IPS-NIHi7 (cell line): ENCODE results near the gene SC5D.

ENCODE experiments used
- DNase-seq: peaks from one replicate; pipeline ENCODE4 v3.0.0; 2012; ENCODE audit warnings: mixed read lengths; ENCODE audit errors: extremely low spot score

SC5D gene

DNA sequence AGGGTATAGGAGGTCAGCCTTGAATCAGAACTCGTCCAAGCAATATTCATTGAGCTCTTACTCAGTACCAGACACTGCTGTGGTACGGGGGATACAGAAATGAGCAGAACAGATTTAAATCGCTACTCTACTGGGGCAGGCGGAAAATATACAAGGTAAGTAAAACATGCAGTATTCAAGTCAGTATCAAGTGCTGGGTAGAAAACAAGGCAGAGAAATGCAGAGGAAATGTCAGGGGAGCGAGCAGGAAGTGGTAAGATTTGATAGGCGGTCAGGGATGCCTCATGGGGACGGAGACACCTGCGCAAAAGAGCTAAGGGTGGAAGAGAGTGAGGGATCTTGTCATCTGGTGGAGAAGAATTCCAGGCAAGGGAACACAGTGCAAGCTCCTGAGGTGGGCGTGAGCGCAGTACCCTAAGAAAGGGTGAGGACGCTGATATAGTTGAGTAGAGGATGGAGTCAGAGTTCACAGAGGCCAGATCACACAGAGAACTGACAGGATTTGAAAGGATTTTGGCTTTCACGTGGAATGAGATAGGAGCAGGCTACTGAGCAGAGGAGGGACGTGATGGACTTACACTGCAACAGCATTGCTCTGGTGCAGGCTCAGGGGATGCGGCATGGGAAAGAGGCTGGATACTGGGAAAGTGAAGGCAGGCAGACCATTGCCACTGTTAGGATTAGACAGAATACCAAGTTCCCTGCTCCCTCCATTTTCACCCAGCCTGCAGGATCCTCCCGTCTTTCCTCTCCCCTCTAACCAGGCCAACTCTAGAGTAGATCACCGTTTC, 35.8 kb downstream of the SC5D start:
- no peak for DNase-seq

DNA sequence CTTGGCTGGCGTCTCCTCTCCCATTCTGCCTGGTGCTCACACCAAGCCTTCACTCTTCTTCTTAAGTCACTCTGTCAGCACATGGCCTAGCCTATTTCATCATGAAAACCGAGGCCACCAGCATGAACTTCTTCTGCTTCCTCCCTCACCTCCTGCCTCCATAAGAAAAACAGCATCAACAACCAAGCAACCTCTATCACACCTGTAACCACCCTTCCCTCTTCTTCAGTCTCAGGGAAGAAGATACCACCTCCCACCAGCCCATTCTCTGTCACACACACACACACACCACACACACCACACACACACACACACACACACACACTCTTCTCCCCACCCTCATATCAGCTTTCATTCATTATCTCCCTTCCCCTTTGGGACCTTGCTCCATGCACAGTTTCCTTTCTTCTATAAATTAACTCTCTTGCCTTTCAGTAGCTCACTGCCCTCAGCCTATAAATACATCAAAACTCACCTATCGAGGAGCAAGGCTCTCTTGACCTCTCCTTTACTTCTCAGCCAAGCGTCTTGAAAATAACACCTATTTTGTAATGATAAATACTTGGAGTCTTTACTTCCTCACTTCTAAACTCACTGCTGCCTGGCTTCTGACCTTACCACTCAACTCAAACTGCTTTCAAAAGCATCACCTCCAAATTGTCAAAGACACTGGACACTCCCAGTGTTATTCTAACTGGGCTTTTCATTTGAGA, 36.6 kb downstream of the SC5D start:
- no peak for DNase-seq

DNA sequence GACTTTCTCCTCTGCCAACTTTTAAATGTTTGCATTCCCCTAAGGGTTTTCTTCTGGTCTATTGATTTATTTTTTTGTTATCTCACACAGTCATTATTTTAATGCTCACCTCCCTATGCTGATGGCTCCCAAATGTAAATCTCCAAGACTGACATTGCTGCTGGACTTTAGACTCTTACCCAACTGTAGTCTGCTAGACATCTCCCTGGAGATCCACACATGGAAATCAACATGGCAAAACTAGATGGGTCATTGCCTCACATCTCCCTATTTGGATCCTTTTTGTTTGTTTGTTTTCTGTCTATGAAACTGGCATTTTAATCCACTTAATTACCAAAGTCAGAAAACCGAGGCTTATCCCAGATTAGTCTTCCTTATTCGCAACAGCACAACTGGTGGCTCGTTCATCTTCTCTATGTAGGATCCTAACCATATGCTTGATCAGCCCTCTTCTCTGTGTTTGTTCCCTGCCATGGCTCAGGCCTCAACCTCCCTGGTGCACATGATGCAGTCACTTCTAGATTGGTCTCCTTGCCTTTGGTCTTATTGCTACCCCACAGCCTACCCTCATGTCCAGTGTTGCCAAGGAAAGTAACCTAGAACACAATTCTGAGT, 37.3 kb downstream of the SC5D start:
- no peak for DNase-seq

DNA sequence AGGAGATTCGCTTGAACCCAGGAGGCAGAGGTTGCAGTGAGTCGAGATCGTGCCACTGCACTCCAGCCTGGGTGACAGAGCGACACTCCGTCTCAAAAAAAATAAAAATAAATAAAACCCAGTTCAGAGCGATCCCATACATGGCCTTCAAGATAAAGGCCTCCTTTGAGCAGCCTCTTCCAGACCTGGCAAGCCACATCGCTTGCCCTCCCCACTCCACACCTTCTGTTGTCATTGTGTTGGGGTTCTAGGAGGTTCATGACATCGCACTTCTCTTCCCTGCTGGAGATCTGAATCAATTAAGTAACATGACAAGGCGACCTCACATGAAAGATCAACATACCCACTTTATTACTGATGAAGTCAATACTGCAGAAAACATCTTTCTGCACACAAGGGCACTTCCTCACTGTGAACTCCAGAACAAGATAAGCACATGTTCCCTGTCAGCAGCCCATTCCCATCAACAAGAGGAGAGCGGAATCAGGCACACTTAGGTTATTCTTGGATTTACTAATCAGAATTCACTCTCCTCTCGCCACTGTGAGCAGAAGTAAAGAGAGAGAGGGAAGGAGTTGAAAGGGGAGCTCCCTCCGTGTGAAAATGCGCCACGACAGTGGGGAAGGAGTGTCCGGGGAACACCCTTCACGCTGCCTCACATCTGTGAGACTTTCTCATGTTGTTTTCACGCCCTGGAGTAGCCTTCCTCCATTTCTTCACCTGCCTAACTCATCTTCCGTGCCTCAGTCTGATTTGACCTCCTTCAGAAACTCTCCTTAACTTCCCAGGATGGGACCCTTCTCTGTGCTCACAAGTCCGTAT, 38.3 kb downstream of the SC5D start:
- no peak for DNase-seq

DNA sequence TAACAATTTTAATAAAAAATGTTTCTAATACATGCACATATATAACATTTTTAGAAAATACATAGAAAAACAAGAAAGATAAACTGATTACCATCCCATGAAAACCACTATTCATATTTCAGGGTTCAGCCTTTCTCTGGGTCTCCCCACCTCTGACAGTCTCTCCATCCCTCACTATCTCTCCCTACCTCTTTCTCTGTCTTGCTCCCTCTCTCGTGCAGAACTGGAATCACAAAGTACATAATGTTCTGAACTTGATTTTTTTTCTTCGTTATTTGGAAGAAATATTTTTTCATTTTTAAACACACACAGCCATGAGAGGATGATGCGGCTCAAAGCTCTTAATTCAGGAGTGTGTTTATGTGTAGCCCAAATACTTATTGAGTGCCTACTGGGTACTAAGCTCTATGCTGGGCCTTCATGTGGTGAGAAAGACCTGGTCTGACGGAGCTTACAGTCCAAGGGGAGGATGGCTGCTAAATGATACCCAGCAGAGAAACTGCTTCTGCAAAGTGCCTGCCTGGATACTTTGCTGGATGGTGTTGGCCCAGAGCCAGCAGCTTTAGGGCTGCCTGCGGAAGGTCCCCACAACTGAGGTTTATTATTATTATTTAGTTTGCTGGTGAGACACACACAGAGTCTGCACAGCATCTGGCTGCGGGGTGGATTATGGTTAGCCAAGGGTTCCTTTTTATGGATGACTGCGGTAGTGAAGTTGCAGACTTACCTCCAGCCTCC, 42.6 kb downstream of the SC5D start:
- no peak for DNase-seq

DNA sequence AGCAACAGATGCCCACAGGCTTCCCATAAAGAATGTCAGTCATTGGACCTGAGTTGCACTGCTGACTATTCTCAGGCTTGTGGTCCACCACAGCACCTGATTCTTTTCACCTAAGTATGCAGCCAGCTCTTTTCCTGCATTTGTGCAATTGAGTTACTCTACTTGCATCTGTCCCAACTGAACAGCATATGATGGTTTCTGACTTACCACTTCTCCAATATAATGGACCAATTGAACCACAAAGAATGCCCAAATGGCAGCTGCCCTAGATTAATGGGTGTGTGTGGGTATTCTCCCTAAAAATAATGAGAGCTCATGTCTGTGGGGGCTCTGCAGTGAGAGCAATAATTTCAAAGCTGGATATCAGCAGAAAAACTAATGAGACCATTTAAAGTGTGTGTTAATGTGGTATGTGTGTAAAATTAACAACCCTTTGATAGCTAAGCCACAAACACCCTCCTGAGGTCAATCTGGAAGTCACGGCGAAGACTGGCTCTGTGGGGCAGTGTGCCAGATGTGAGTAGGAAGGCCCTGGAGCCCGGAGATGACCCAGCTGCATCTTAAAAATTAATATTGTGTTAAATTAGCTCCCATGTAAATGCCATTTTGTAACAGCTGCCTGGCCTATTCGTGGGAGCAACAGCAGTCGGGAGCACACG, 43.8 kb downstream of the SC5D start:
- no peak for DNase-seq

DNA sequence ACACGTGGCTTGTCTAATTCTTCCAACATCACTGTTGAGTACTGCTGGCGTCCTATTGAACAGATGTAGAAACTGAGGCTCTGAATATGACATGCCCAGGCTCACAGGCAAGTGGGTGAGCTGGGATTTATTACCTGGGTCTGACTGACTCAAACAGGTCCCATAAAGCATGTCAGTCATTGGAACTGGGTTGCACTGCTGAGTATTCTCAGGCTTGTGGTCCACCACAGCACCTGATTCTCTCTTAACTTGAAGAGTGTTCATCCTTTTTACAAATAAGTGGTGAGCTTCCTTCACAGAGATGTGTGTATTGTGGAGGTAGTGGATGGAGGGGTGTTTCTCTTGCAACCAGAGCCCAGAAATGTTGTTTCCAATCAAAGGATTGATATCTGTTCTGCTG, 44.5 kb downstream of the SC5D start:
- no peak for DNase-seq

DNA sequence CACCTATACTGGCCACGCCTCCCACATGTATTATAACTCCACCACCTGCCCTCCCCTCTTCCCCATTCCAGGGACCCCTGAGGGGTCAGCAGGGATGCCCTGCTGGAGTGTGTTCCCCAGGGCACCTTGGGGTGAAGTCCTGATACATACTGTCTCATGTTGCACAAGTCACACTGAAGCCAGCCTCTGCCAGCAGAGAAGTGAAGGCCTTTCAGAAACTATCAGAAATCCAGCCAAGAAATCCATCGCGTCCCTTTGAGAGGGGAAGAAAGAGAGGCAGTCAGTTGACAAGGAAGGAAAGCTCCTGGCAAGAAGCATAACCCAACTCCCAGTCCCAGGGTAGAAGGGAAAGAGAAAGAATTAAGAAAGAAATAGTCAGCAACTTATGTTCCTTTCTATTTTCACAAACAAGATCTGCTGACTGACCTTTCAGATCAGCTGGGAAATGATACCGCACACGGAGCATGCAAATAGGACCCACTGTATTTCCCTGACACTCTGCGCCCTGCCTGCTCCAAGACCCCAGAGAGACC, 45.2 kb downstream of the SC5D start:
- no peak for DNase-seq

DNA sequence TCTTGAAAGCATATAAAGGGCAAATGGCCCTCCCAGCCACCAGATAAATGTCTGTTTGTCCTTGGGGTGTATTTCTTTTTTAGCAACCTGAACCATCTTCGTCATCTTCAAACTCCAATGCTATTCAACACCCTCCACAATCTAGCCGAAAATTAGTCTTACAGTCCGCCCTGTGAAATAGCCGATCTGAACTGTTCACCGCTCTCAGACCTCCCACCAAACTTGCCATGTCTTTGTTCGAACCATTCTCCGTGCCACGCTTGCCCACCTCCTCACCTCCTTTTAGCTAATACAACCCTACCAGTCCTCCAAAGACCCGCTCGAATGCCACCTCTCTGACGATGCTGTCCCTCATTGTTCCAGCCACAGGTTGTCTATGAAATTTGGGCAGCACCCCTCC, 46.0 kb downstream of the SC5D start:
- DNase-seq = no peak

DNA sequence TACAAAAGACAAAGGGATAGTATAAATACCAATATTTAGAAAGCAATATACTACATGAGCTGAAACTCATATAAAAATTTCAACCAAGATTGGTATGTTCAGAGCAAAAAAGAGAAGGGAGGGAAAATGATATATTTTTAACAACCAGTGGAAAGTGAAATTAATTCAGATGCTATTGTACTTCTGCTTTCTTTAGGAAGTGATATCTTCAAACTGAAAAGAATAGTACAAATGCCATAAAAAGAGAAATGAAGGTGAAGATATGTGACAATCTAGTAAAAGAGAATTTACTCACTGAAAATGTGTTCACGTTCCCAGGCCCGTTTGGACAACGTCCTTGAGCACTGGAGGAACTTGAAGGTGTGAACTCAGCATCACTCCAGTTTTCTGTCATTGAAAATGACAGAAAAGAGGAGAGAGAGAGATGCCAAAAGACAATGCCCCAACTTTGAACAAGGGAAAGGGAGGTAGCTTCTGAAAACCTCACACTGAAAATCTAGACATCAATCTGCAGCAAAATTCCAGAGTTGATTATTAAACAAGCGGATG, 47.5 kb downstream of the SC5D start:
- no peak for DNase-seq

DNA sequence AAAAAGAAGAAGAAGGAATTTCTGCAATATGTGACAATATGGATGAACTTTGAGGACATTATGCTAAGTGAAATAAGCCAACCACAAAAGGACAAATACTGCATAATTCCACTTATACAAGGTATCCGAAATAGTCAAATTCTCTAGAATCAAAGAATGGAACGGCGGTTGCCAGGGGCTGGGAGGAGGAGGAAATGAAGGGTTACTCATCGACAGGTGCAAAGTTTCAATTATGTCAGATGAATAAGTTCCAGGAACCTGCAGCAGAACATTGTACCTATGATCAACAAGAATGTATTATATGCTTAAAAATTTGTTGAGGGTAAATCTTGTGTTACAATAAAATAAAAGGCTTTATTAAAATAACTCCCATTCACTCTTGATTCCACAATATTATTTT, 49.0 kb downstream of the SC5D start:
- DNase-seq = no peak

DNA sequence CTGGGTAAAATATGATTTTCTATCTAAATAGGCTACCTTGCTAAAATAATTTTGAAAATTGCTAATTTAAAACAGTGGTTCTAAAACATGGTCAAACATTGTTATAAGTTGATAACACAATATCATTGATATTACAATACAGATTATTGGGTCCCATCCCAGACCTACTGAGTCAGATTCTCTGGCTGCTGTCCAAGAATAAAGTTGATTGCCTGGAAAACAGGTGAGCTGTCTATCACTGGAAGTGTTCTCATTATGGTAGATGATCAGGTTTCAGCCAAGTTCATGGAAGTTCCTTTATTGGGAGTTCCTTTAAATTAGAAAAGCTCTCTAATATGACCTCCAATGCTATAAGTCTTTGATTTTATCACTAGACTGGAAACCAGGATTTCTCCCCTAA, 52.3 kb downstream of the SC5D start:
- DNase-seq = no peak

DNA sequence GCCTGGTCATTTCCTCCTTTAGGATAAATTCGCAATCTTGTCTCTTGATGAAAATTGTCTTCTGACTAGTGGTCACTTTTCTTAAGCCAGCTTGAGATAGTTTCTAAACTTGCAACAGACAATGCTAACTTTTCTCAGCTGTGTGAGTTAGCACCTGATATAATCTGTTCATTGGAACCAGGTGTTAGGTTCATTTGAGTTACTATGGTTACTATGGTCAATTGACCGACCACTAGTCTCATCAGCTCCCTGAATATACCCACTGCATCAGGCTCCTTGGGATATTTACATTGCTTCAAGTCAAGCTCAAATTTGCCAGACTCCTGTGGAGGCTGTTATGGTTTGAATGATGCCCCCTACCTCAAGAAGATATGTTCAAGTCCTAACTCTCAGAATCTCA, 54.5 kb downstream of the SC5D start:
- no peak for DNase-seq

DNA sequence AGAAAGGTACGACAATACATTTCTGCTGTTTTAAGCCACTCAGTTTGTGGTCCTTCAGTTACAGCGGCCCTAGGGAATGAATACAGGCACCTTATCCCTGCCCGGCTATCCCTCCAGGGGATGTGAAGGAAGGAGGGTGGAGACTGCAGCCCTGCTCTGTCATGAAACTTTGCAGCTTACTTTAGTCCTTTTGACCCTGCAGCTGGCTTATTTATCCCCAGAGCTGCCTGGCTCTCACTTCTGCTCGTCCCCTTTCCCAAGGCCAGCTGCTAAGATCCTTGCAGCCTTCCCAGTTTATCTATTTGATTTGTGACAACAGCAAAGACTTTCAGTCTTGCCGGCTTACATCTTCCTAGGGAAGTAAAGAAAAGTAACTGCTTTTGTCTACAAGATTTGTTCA, 55.2 kb downstream of the SC5D start:
- DNase-seq = no peak

DNA sequence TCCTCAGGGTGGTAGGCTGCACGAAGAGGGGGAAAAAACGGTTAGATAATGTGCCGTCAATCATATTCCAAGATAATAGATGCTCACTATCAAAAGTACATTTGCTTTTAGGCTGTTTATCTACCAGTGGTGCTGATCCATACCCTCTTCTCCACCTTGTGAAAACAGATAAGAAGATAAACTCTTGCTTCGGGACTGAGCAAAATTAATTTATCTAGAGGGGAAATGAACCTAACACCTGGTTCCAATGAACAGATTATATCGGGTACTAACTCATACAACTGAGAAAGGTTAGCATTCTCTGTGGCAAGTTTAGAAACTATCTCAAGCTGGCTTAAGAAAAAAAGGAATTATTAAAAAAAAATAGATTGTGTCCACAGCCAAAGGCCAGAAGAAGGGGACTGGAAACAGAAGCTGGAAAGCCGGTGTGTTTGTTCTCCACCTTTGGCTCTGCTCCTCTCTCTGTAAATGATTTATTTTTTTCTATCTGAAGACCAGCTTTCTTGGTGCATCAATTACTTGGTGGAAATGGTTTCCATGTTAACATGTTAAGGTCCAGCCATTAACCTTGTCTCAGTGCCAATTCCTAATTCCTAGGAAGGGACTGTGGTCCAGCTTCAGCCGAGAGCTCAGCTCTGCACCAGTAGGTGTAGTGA, 55.8 kb downstream of the SC5D start:
- no peak for DNase-seq

DNA sequence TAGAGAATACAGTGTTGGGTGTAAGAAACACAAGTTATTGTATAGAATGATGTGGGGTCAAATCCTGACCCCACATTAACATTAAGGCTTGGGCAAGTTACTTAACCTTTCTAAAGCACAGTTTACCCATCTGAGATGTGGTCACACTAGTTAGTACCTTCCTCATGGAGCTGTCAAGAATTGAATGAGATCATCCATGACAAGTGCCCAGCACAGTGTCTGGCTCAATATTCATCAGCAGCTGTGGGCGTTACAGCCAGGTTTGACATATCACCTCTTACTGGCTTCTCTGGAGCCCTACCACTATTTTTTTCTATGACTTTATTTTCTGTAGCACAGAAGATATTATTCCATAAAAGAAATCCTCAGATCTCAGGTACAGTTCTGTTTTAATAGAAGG, 57.2 kb downstream of the SC5D start:
- no peak for DNase-seq

DNA sequence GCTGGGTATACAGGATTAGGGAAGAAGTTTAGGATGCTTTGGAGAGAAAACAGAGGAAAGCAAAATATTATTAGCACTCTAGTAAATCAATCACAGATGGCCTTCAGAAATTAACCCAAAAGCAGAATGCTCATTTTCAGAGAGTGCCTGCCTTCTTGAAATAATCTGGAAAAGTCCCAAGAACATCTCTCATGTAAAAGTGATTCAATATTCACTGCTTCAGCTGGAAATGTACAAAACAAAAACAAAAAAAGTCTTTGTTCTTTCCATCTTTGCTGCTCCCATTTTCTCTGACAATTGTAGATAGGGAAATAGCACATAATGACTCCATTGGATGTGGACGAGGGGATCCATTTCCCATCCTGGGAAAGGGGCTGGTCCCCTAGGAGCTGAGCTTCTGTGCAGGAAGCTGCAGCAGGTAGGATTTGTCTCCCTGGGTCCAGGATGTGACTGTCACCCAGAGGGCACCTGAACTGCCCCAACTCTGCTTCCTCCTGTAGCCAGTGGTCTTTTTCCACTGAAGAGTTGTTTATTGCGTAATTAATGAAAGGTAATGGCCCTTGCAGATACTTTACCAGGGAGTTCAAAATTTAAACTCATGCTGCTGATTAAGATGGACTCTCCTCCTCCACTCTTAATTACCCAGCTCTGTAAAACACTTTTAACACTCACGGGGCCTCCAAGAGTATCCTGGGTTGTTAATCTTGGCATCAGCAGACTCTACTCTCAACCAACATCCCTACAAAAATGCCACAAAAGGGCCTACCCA, 57.9 kb downstream of the SC5D start:
- DNase-seq = no peak

DNA sequence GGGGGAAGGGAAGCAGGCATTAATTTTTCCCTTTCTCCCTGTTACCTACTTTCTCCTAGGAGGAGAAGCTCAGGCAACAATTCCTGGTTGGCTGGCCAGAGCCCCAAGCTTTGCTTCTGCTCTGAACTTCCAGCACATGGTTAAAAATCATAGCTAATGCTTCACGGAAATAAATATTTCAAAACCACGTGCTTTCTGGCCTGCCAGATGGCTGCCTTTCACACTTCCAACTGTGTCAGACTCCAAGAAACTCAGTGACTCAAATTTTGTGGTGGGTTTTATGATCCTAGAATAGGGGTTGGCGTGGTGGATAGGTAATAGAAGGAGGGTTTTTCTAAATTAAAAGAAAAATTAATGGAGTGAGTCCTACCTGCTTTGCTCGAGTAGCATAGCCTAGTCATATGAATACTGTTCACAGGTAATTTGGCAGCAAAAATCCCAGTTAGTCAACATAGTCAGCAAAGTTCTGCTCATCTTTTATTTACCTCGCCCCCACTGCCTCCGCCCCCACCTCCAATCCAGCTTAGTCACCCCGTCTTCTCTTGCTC, 58.6 kb downstream of the SC5D start:
- no peak for DNase-seq
